Activated naive CD4-positive, alpha-beta T cell treated with anti-CD3 and anti-CD28 coated beads, Interleukin-2, amount 50 U/mL, for 16 hours (primary cell): ENCODE data around the gene CA10.

Experiments used
- DNase-seq: peaks from one replicate; pipeline ENCODE4 v3.0.0-alpha.2; 2020

Gene CA10

DNA sequence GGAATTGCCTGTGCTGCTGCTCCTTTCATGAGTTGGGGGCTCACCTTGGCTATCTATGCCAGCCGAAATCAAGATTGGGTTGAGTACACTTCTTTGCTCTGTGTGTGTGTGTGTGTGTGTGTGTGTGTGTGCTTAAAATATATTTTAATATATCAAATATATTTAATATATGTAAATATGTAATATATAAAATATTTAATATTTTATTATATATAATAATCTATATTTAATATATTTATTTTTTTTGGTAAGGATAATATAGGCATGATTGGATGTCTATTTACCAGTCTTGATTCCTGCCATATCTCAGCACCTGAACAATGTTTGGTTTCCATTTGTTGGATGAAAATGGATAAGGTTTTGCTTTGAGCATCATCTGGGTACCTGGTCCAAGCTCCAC, 399.3 kb downstream of the CA10 start:
- no peak for DNase-seq

DNA sequence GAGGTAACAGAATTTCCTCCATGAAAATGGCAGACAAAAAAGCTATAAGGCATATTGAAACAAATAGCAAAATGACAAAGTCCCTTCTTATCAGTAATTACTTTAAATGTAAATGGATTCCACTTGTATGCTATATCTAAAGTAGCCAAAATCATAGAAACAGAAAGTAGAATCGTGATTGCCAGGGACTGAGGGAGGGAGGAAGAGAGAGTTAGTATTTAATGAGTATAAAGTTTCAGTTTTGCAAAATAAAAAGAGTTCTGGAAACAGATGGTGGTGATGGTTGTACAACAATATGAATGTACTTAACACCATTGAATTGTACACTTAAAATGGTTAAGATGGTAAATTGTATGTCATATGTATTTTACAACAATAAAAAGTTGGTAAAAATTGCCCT, 407.4 kb downstream of the CA10 start:
- no peak for DNase-seq

DNA sequence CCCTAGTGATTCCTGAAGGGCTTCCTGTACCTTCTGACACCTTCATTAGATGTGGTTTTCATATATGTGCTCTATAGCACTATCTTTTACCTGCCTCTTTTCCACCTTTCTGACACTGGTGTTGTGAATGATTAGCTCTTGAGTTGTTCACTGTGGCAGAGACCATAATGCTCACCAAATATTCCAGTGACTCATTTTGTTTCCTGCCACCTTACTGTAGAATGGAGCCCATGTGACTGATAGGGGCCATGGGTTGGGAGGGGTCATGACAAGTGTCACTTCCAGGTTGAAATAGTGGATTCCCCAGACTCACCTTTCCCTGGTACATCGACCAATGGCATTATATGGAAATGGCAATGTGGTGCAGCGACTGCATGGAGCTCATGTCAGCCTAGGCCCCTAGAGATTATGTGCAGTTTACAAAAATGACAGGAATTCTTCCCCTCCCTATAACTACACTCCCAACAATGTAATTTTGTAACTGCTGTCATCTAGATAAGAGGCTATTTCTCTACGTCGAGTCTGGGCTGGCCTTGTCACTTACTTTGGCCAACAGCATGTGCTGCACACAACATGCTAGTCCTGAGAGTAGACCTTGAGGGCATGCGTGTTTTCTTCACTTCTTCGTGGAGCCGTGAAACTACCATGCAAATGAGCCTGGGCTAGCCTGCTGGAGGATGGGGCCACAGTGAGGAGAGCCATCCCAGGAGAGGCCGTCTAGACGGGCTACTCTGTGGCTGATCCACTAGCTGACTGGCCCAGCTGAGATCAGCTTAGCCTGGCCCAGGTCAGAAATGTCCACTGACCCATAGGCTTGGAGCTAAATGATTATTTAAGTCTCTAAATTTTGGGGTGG, 409.5 kb downstream of the CA10 start:
- DNase-seq, result no peak

DNA sequence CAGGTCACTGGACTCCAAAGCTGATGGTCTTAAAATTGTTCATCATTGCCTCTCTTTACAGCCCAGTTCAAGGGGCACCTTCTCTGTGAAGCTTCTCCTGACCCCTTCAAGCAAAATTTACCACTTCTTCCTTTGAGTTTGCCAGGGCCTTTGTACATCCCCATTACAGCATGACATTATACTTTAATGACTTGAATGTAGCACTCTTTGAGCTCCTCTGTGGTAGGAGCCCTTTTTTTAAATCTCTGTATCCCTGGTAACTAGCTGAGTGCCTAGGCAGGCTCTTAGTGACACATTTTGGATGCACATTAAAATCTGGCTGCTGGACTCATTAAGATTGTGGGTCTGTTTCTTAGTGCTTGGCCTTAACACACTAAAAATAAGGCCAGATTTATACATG, 412.1 kb downstream of the CA10 start:
- no peak for DNase-seq

DNA sequence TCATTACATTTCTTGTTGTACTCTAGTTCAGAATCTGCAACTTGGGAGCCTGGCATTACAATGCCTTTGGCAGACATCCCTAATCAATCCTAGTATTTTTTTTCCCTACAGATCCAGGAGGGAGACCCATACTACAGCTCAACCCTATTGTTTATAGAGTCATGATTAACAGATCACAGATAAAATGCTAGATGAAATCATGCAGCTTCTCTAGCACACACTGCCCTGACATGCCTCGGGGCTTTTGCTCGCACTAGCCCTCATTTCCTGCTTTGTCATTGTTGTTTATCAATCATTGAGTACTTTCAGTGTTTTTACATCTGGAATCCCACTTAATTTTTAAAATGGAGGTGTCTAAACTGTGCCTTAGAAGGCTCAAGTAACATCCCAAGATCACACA, 412.5 kb downstream of the CA10 start:
- DNase-seq, result no peak

DNA sequence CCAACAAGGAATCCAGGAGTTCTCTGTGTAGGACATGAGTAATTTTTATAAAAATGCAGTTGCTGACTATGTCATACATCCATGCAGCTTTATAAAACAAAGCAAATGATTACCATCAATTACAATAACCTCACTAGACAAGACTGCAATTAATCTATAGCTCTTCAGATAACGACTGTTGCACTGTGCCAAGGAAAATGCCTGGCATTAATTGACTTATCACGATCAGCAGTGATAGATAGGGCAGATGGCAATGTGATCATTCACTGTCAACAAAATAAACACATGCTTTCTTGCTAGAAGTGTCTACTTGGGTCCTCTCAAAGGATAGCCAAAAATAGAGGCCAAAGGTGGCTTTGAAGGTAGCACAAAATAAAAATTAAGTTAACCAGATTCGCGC, 415.0 kb downstream of the CA10 start:
- DNase-seq, result no peak

DNA sequence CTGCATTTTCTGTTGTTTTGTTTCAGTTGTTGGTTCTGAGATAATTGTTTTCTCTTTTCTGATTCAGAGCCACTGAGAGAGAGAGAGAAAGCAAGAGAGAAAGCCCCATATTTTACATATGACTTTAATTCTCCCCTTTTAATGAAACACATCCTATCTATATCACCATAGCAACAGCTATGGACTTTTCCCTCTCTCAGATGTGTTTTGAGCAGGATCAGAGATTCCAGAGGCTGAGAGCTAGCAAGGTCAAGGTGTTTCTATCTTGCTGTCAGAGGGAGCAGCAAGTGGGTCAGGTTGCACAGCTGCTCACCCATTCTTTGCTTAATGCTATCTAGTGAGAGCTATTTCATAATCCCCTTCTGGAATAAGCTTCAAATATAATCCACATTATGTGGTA, 415.9 kb downstream of the CA10 start:
- no peak for DNase-seq

DNA sequence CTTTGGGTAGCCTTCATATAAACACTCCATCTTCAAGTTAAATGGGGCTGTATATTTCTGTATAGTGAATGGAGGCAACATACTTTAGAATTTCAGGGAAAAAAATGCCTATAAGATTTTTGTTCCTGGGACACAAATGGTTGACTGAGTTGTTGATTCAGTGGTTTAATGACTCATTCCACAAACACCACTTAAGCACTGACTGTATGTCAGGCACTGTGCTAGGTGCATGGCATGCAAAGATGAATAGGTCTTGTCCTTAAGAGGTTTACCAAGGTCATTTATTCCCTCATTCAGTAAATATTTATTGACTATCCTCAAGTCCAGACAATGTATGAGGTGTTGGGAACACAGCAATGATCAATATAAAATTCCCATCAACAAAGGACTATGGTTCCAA, 417.1 kb downstream of the CA10 start:
- no peak for DNase-seq

DNA sequence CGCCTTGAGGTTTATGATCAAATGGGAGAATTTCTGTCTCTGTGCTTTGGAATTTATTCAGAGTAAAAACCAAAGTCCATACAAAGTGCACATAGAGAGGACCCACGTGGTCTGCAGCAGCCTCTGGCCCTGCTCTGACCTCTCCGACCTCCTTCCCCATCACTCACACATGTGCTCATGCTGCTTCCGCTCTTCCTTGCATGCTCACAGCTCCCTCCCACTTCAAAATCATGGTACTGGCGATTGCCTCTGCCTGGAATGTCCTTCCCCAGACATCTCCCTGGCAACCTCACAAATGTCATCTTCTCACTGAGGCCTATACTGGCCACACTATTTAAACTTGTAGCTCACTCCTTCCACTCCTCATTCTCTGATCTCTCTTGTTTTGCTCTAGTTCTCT, 418.0 kb downstream of the CA10 start:
- DNase-seq, result no peak

DNA sequence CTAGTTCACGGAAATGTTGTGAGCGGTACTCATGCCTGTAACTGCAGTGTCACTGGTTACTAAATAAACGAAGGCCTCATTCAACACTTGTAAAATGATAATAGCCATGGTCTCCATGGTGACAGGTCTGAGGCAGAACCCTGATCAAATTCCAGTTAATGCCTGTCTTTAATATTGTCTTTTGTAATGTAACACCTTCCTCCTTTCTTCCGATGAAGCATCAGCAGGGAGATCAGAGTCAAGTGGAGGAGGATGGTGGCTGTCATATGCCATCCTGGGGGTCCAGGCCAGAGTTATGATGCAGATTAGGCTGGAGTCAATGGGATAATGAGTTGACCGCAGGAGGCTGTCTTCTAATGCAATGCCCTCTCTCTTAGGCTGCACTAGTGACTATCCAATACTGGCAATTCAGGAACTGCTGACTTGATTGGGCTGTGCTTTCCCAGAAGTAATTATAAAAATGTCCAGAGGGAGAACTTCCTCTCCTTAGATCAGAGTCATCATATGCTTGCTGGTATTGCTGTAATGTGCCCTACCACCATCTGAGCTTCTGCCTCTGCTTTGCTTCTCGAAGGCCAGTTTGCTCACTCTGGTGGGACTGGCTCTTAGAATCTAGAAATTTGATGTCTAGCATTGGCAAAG, 419.1 kb downstream of the CA10 start:
- DNase-seq, result no peak

DNA sequence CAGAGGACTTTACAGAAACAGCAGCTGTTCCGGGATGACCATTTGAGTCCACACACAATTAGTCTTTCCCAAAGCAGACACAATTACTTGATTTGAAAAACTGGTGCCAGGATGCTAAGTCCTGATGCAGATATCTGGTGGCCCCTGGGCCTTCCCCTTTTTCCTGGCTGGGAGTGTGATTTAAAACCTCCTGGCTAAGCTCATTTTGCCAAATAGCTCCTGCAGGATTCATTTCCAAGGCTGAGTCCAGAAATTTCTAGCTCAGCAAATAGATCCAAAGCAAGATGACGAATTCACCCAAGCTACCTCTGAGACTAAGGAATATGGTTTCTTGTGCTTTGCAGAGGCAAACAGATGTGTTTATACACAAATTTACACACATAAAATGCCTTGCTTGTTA, 422.2 kb downstream of the CA10 start:
- no peak for DNase-seq

DNA sequence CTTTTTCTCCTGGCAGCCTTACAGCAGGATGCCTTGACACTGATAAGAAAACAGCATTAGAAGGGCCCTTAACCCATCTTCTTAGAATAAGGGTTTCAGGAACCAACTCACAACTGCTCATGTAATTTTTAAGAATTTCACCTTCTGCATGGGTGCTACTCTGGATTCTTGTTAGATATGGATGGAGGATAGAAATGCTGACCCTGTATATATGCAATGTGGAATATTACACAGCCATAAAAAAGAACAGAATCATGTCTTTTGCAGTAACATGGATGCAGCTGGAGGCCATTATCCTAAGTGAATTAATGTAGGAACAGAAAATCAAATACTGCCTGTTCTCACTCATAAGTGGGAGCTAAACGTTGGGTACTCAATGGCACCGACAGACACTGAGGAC, 423.5 kb downstream of the CA10 start:
- DNase-seq, result no peak

DNA sequence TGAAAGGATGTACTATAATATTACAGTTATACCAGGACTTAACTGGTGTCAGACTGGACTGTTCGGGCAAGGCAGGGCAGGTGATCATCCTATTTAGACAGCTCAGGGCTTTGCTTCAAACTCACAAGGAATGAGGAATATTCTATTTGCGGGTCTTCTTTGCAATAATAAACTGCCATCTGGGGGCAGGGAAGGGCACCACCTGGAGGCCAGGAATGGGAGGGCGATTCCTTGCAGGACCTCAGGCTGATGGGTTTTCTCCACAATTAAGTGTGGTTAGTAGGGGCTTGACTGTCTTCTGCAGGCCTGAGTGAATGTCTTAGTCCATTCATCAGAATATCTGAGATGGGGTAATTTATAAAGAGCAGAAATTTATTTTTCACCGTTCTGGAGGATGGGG, 424.1 kb downstream of the CA10 start:
- DNase-seq, result no peak

DNA sequence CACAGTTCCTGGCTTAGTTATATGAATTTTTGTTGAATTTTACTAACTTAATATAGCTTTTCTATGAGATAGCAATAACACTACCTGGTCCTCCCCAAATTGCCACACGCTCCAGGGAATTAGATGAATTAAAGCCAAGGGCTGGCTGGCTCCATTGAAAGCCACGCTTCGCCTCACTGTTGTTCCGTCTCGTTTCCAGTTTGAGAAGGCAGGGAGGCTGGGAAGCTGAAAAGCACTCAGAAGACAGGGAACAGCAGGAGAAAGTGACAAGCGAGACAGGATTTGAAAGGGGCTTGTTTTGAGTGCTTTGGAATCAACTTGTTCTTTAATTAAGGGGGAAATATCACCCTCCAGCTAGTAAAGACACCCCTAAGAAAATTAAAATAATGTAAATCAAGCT, 425.3 kb downstream of the CA10 start:
- no peak for DNase-seq

DNA sequence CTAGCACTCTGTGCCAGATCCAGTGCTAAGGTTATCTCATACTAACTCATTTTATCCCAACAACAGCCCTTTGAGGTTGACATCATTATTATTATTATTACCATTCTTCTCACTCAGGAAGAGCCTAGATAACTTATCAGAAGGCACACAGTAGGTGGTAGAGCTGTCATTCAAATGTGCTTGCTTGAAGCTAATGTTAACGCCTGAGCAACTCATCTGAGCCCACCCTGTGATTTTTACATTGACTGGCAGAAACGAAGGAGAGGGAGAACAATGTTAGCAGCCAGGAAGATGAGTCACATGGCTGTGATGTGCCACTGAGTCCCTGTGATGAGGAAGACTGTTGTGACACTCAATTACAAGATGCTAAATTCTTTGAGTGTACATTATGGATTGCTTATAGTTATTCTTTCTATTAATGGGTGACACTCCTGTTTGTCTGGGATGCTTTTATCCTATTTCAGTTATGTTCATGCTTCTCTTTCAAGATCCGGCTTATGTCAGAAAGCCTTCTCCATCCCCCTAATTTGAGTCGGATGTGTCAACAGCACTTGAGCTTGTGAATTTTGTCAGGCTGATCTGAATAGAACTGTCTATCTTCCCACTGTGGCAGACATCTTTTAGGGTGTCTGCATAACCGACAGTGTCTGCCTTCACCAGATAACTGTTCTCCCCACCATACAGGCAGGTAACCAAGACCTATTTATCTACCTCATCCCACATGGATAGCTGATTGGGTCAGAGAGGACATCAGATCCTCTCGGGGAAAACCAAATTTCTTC, 426.4 kb downstream of the CA10 start:
- no peak for DNase-seq

DNA sequence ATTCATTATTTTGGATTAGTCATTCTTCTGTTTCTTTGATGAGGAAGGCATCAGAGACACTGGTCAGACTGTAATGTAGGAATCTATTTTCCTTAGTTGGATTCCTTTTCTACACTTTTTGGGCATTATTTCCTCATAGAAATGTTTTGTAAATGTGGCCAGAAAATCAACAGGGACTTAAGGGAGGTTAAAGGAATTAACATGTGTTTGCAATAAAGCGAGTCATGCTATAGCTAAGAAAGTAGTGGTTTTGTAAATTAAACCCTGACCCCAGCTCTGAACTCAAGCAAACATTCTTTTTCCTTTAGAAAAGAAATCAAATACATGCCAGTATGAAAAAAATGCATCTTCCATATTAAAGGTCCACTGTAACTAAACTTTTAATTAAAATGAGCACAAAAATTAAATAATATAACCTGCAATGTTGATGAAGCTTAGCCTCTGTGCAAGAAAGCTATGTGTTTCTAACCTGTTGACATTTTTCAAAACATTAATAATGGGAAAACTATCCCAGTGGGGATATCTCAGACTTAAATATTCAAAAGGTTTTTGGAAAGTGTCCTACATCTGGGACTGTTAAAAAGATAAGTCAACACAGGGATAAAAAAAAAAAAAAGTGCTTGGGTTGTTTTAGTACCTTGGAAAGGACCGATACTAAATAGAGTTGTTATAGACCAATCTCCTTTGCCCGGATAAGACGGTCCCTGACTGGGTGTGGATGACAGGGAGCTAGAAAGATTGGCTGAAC, 428.0 kb downstream of the CA10 start:
- no peak for DNase-seq

DNA sequence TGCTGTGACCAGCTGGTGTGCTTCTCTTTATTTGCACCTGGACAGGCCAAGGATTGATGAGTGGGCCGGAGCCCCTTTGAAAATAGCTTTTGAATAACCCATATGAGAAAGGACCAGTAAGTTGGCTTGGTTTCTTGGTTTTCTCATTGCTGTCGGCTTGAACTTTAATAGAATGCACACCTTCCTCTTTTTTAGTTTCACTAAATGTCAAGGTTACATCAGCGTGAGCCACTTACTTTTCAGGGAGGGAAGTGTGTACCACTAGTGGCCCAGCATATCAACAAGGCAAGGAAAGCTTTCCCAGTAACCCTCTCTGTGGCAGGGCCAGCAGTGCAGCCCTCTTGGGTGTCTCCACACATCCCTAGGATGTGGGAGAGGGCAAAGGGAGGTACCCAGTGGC, 433.3 kb downstream of the CA10 start:
- no peak for DNase-seq

DNA sequence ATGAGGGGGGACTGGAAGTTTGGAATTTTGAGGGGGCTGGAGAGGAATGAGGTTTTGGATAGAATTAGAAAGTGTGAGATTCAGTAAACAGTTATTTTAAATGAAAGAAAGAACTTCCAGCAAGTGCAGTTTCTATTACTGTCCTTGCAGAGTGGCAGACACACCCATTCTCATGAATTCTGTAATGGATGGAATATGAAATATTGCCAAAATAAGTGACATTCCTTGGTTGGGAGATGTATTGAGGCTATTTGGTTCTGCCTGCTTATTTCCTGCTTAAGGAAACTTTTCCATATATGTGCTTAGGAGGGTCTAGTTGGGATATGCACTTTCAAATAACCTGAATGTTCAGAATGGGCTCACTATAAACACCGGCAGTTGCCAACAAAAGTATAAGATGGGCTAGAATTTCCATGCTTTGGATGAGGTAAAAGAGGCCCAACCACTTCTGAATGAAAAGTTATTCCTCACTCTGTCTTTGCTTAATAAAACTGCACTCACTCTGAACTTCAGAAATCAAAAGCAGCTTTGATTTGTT, 434.4 kb downstream of the CA10 start:
- DNase-seq, result no peak

DNA sequence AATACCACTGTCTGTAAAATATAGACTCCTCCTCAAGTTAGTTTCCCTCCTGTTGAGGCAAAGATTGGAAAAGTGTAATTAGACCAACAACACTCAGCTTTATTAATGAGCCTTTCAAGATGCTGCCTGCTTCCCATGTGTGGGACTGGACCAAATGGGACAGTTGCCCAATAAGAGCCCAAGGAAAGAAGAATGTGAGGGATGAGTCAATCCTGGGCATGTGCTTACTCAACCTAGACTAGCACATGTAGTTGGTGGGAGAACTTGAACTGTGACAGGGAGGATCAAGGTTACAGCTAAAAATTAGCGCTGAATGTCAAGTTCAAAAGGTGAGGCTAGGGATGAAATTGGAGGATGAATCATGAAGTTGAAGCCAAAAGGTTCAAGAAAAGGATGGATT, 435.5 kb downstream of the CA10 start:
- DNase-seq, result no peak

DNA sequence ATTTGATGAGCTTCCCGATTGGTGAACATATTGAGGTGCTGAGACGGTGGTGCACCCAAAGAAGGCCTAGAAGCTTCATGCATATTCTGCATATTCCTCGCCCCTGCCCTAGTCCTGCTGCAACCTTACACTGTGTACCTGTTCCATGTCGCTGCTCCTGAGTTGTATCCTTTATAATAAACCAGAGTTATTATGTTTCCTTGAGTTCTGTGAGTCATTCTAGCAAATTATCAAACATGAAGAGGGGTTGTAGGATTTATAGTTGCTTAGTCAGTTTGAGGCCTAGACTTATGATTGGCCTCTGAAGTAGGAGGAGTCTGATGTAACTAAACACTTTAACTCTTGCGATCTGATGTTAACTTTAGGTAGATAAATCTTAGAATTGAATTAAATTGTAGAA, 436.8 kb downstream of the CA10 start:
- DNase-seq, result no peak

DNA sequence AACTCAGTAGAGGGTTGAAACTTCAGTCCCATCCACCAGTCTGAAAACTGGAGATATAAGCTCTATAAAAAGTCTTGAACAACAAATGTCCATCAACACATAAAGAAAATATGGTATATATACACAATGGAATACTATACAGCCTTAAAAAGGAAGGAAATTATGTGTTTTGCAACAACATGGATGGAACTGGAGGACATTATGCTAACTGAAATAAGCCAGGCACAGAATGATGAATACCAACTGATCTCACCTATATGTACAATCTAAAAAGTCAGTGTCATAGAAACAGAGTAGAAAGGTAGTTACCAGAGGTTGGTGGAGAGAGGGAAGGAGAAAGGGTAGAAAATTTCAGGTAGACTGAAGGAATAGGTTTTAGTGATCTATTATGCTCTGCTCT, 438.1 kb downstream of the CA10 start:
- no peak for DNase-seq

DNA sequence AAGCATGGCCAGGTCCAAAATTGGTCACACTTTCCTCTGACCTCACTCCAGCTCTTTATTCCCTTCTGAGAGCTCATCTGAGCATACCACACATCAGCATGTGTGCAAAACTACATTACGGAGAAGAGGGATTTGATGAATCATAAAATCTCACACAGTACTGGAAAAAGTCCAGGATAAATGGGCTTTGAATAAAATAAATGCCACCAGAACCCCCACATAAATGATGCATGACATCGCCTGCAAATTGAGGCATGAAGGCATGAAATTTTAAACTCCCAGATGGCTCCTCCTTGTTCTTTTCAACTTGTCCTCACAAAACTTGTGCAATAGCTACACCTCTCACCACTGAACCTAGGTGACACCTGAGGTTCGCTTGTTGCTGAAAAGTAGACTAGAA, 439.5 kb downstream of the CA10 start:
- DNase-seq, result no peak

DNA sequence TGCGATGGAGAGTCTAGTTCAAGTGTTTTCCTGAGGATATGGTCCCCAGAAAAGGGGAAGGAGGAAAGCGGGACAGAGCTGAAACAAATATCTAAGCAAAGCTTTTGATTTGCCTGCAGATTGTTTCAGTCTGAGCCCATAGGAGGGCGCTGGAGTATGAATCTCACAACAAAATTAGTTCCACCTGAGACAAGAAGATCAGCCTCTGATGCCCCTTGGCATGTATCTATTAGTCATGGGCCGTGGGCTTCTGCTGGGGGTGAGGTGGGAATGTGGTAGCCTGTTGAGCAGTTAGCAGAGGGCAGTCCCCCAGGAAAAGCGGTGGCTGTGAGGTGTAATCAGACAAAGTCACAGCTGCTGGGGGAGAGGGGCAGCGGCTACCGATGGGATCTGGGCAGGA, 446.9 kb downstream of the CA10 start:
- DNase-seq, result no peak
